GM23338 (cell line): ENCODE results near the gene ANO10.

Experiments used
- CREB1 ChIP-seq: fragments of 250-450 bp; sonication (Bioruptor Pico); IDR thresholded peaks from 2 replicates; pipeline ENCODE4 v1.5.0; 2020; ENCODE audit warnings: low read depth, mild to moderate bottlenecking, moderate library complexity
- CTCF ChIP-seq, 2 experiments: fragments of 200-600 bp in 1 of 2; sonication (generic) in 1 of 2; conservative IDR thresholded peaks; 2 replicates each; pipeline versions ENCODE4 v1.5.1 to v1.6.1; 2016 to 2017; ENCODE audit warnings: antibody characterized with exemption in 2 of 2, low read depth in 2 of 2, mild to moderate bottlenecking in 2 of 2, moderate library complexity in 1 of 2
- EZH2 ChIP-seq: fragments of 200-600 bp; sonication (generic); IDR thresholded peaks from one replicate; pipeline ENCODE4 v1.8.0; 2017; ENCODE audit warnings: antibody characterized with exemption, mild to moderate bottlenecking, low read depth; ENCODE audit not compliant: unreplicated experiment
- POLR2AphosphoS5 ChIP-seq: IDR thresholded peaks from 2 replicates; pipeline ENCODE4 v1.6.1; 2016; ENCODE audit warnings: antibody characterized with exemption, low read depth

GRCh38 chr3:43327582-43327979, 294.2 kb downstream of the ANO10 start:
- TF ChIP-seq EZH2, result no peak
- TF ChIP-seq CTCF (conservative IDR thresholded peaks at IDR 0.05; ENCODE audit: low read depth in 2 of 2), result no peak
- TF ChIP-seq POLR2AphosphoS5, result no peak
- TF ChIP-seq CREB1 (CRISPR knock-in tag), result no peak
